ENCODE measurements around the gene IL1F10. TPM values are rescaled to one million over a fixed set of nuclear protein-coding genes. Genes with fewer than 3 reads are reported as not detected.
A peak's percentile ranks its signal among the peaks of the same experiment; 100 is the strongest.

The IL1F10 gene
- total and polyA plus RNA-seq, 2 of the 13 experiments (the other 11 are each of a cell fraction or from before 2014, with no cell fraction given): not detected

GRCh38 chr2:113088213-113088992, 20.6 kb downstream of the IL1F10 start (continued):
- no peak for TF ChIP-seq ATF7-NPFF (CRISPR knock-in tag; IDR thresholded peaks at IDR 0.05; ENCODE audit: low read depth)
- TF ChIP-seq ZNF30 (CRISPR knock-in tag; IDR thresholded peaks at IDR 0.05): no peak
- no peak for TF ChIP-seq ZNF7 (CRISPR knock-in tag; IDR thresholded peaks at IDR 0.05)
- TF ChIP-seq SCMH1 (CRISPR knock-in tag; IDR thresholded peaks at IDR 0.05; ENCODE audit: borderline replicate concordance): no peak
- TF ChIP-seq HOMEZ (CRISPR knock-in tag; IDR thresholded peaks at IDR 0.05; ENCODE audit: low read depth): peak; percentile 82
- TF ChIP-seq DNMT1 (CRISPR knock-in tag; IDR thresholded peaks at IDR 0.05): no peak
- no peak for TF ChIP-seq ZNF773 (CRISPR knock-in tag; IDR thresholded peaks at IDR 0.05; ENCODE audit: borderline replicate concordance)
- no peak for TF ChIP-seq AKAP8 (CRISPR knock-in tag; IDR thresholded peaks at IDR 0.05)
- TF ChIP-seq, protein P1, sequence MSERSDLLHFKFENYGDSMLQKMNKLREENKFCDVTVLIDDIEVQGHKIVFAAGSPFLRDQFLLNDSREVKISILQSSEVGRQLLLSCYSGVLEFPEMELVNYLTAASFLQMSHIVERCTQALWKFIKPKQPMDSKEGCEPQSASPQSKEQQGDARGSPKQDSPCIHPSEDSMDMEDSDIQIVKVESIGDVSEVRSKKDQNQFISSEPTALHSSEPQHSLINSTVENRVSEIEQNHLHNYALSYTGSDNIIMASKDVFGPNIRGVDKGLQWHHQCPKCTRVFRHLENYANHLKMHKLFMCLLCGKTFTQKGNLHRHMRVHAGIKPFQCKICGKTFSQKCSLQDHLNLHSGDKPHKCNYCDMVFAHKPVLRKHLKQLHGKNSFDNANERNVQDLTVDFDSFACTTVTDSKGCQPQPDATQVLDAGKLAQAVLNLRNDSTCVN (CRISPR knock-in tag; IDR thresholded peaks at IDR 0.05; ENCODE audit: borderline replicate concordance): peak; percentile 77; the same call in 1 of the 2 replicates
- TF ChIP-seq STAT5B (CRISPR knock-in tag; IDR thresholded peaks at IDR 0.05): no peak
- TF ChIP-seq CEBPZ (IDR thresholded peaks at IDR 0.05; ENCODE audit: low read length): no peak
- TF ChIP-seq ZHX2 (IDR thresholded peaks at IDR 0.05; ENCODE audit: low read depth): no peak
- no peak for TF ChIP-seq ZHX2 (CRISPR knock-in tag; IDR thresholded peaks at IDR 0.05; ENCODE audit: borderline replicate concordance)
- no peak for TF ChIP-seq HNRNPL (IDR thresholded peaks at IDR 0.05; ENCODE audit: low read depth, low read length)
- peak; percentile 38 for TF ChIP-seq MED8 (CRISPR knock-in tag; IDR thresholded peaks at IDR 0.05; ENCODE audit: insufficient replicate concordance)
- TF ChIP-seq PHF21A (CRISPR knock-in tag; IDR thresholded peaks at IDR 0.05): peak; percentile 79
- TF ChIP-seq ZFP36L1 (CRISPR knock-in tag; IDR thresholded peaks at IDR 0.05): 0 out of 2 replicates have a peak, but pooled peaks have one; percentile 69

Data from HepG2 (cell line).